Measurements from ENCODE around the gene EPB41L1. TPM values are rescaled to one million over a fixed set of nuclear protein-coding genes. Genes with fewer than 3 reads are reported as not detected.

Gene EPB41L1
- total RNA-seq, 1 experiment from 2014 or later: 121 TPM

- CTCF ChIA-PET: interaction anchor here (0.5 kb wide), 1 partner anchor 95 kb away, joined by 4 read pairs; no protein-coding TSS in a partner anchor
- no peak overlapping the region for H3K4me3 Mint-ChIP-seq (ENCODE audit: low read depth, unreplicated experiment)
- no peak for DNase-seq
- TF ChIP-seq, protein P1, sequence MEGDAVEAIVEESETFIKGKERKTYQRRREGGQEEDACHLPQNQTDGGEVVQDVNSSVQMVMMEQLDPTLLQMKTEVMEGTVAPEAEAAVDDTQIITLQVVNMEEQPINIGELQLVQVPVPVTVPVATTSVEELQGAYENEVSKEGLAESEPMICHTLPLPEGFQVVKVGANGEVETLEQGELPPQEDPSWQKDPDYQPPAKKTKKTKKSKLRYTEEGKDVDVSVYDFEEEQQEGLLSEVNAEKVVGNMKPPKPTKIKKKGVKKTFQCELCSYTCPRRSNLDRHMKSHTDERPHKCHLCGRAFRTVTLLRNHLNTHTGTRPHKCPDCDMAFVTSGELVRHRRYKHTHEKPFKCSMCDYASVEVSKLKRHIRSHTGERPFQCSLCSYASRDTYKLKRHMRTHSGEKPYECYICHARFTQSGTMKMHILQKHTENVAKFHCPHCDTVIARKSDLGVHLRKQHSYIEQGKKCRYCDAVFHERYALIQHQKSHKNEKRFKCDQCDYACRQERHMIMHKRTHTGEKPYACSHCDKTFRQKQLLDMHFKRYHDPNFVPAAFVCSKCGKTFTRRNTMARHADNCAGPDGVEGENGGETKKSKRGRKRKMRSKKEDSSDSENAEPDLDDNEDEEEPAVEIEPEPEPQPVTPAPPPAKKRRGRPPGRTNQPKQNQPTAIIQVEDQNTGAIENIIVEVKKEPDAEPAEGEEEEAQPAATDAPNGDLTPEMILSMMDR (IDR thresholded peaks at IDR 0.05; ENCODE audit: unreplicated experiment): no peak
- H3K36me3 Mint-ChIP-seq (ENCODE audit: insufficient read depth, unreplicated experiment): peaks cover 3% of the 10 kb centered on the region
- no peak overlapping the region for H3K27ac Mint-ChIP-seq (ENCODE audit: unreplicated experiment)
- H3K27me3 Mint-ChIP-seq (ENCODE audit: unreplicated experiment): no peaks in the 10 kb centered on the region
- BruUV-seq (replicated peaks): no TSS peak
- H3K9me3 Mint-ChIP-seq (ENCODE audit: low read depth, unreplicated experiment): no peaks in the 10 kb centered on the region
- intact Hi-C loops (cut with micrococcal nuclease; ENCODE audit: unreplicated experiment): no loop called here
- H3K4me1 Mint-ChIP-seq (ENCODE audit: low read depth, unreplicated experiment): no peaks in the 10 kb centered on the region
Measured at GRCh38 chr20:36181934-36182603, 27.5 kb downstream of the EPB41L1 start.

GRCh38 chr20:36182604-36183154, 28.1 kb downstream of the EPB41L1 start:
- no peaks in the 10 kb centered on the region for H3K27me3 Mint-ChIP-seq (ENCODE audit: unreplicated experiment)
- CTCF ChIA-PET: interaction anchor here (0.5 kb wide), 1 partner anchor 96 kb away, joined by 4 read pairs; no protein-coding TSS in a partner anchor
- H3K36me3 Mint-ChIP-seq (ENCODE audit: insufficient read depth, unreplicated experiment): peaks cover 3% of the 10 kb centered on the region
- intact Hi-C loops (cut with micrococcal nuclease; ENCODE audit: unreplicated experiment): no loop called here
- H3K27ac Mint-ChIP-seq (ENCODE audit: unreplicated experiment): no peak overlapping the region
- no peaks in the 10 kb centered on the region for H3K4me1 Mint-ChIP-seq (ENCODE audit: low read depth, unreplicated experiment)
- no peak overlapping the region for H3K4me3 Mint-ChIP-seq (ENCODE audit: low read depth, unreplicated experiment)
- no peak for DNase-seq
- TF ChIP-seq, protein P1 (IDR thresholded peaks at IDR 0.05; ENCODE audit: unreplicated experiment): no peak
- no TSS peak for BruUV-seq (replicated peaks)
- H3K9me3 Mint-ChIP-seq (ENCODE audit: low read depth, unreplicated experiment): no peaks in the 10 kb centered on the region

GRCh38 chr20:36183155-36183944, 28.8 kb downstream of the EPB41L1 start:
- BruUV-seq (replicated peaks): no TSS peak
- no peak overlapping the region for H3K27ac Mint-ChIP-seq (ENCODE audit: unreplicated experiment)
- CTCF ChIA-PET: no interaction called here

More at GRCh38 chr20:36183155-36183944, 28.8 kb downstream of the EPB41L1 start:
- Mint-ChIP-seq H3K4me1 (ENCODE audit: low read depth, unreplicated experiment) (no peaks in the 10 kb centered on the region), H3K36me3 (ENCODE audit: insufficient read depth, unreplicated experiment) (peaks cover 3% of the 10 kb centered on the region), H3K9me3 (ENCODE audit: low read depth, unreplicated experiment) (no peaks in the 10 kb centered on the region), H3K27me3 (ENCODE audit: unreplicated experiment) (no peaks in the 10 kb centered on the region), H3K4me3 (ENCODE audit: low read depth, unreplicated experiment) (no peak overlapping the region)
- no peak for DNase-seq
- TF ChIP-seq, protein P1 (IDR thresholded peaks at IDR 0.05; ENCODE audit: unreplicated experiment): no peak
- intact Hi-C loops (cut with micrococcal nuclease; ENCODE audit: unreplicated experiment): no loop called here

All from Calu3 (cell line).